Stimulated activated CD4-positive, alpha-beta T cell treated with anti-CD3 and anti-CD28 coated beads, Interleukin-15, amount 100 ng/mL, for 24 hours (primary cell): ENCODE measurements around the gene TCF12.

ENCODE experiments used
- DNase-seq: peaks from one replicate; pipeline ENCODE4 v3.0.0-alpha.2; 2020

TCF12 gene

GRCh38 chr15:57307527-57308169, 389.2 kb downstream of the TCF12 start:
- no peak for DNase-seq

DNA sequence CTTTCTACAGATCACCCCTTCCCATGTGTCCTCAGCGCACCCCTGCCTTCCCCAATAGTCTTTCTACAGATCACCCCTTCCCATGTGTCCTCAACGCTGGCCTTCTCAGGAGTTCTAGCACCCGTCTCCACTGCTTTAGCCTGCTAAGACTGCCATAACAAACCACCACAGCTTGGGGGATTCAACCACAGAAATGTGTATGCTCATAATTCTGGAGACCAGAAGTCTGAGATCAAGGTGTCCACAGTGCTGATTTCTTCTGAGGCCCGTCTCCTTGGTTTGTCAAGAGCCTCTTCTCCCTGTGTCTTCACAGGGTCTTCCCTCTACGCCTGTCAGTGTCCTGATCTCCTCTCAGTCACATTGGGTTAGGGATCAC, 389.7 kb downstream of the TCF12 start:
- DNase-seq = no peak

- no peak for DNase-seq
Observed at GRCh38 chr15:57309856-57310760, 391.7 kb downstream of the TCF12 start.

DNA sequence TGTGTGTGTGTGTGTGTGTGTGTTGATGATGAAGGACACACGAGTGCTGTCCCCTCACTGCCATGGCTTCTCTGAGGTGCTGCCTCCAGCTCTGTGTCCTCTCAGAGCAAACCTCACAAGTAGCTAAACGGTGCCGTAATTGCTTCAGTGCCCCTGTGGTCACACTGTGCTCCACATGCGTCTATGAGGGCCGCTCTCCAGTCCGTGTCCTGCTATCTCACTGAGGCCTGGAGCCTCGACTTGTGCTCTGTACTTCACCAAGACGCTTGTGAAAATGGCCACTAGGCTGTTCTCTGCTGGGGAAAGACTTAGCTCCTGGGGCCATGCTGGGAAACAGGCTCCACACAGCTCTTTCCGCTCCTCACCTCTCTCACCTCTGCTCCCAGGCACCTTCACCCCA, 392.4 kb downstream of the TCF12 start:
- no peak for DNase-seq

GRCh38 chr15:57312006-57312317, 393.5 kb downstream of the TCF12 start:
- DNase-seq = no peak

DNA sequence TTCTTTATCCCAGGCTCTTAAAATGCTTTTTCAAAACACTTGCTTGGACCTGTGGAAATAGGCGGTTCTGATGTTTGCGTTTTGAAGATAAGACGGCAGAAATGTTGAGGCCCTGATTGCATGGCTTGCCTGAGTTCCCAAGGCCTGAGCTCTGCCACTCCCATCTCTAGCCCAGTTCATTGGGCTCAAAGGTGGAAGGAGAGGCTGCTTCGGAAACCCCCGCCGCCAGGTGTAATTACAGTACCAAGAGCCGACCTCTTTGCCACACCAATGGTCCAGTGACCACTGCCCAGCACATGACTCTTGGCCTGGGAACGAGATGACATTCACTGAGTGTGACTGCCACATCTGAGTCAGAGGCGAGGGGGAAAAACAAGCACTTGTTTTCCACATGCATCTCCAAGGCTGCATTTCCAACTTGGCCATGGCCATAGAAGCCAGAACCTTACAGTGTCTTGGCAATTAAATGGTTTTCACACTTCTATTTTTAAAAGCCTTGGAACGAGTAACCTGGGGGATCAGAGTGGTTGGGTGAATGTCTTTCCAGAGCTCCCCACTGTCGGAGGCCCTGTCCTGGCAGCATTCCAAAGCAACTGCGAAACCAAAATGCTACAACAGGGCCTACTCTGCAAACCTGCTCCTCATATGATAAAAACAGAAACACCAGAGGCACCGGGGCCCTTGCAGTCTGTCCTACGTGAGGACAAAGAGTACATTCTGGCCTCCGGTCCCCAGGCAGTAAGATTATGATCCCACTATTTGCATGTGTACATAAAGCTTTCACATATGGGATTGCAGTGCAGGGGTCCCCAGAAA, 394.1 kb downstream of the TCF12 start:
- DNase-seq = no peak

GRCh38 chr15:57313134-57313483, 394.7 kb downstream of the TCF12 start:
- DNase-seq = no peak

DNA sequence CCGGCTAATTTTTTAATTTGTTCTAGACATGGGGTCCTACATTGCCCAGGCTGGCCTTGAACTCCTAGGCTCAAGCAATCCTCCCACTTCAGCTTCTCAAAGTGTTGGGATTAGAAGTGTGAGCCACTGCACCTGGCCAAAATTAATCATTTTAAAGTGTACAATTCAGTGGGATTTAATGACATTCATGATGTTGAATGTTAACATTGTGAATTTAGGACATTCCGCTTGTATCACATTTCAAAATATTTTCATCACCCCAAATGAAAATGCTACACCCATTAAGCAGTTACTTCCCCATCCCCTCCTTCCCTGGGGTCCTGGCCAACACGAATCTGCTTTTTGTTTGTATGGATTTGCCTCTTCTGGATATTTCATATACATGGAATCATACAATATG, 395.8 kb downstream of the TCF12 start:
- DNase-seq = no peak

DNA sequence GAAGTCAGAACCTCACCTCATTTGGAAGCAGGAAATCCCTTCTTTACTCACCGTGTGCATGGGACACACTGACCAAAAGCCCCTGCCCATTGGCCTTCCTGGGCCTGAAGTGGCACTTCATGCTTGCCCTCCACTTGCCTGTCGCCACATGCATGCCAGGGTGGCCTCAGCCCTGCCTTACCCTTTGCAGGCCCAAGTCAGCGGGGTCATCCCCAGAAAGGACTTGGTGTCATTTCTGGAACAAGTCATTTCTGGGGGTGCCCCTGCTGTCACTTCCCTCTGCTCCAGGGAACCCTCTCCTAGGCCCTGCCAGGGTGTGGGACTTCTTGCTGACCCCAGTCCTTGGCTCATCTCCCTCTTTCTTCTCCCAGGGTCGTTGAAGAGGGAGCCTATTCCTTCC, 398.0 kb downstream of the TCF12 start:
- no peak for DNase-seq

GRCh38 chr15:57319226-57319918, 400.9 kb downstream of the TCF12 start:
- DNase-seq = no peak

DNA sequence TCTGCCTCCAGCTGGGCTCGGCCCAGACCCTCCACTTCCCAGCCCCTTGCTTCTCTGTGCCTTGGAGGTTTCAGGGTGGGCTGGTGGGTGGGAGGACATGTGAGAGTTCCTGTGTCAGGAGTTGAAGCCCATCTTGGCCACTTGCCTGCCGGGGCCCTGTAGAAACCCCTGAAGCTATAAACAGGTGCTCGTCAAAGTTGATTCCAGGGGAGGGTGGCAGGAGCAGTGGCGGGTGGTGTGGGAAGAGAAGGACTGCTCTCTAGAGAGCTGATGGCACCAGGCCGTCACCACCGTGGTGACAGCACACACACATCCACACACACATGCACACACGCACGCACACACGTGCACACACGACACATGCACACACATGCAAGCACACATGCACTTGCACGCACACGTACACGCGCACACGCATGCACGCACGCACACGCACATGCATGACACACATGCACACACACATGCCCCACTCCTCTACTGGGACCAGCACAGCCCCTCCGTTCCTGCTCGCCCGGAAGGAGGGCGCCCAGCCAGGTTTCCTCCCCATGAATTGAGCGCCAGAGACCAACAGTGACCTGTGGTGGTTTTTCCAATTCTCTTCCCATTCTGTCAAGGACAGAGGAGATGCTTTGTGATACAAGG, 401.6 kb downstream of the TCF12 start:
- no peak for DNase-seq

DNA sequence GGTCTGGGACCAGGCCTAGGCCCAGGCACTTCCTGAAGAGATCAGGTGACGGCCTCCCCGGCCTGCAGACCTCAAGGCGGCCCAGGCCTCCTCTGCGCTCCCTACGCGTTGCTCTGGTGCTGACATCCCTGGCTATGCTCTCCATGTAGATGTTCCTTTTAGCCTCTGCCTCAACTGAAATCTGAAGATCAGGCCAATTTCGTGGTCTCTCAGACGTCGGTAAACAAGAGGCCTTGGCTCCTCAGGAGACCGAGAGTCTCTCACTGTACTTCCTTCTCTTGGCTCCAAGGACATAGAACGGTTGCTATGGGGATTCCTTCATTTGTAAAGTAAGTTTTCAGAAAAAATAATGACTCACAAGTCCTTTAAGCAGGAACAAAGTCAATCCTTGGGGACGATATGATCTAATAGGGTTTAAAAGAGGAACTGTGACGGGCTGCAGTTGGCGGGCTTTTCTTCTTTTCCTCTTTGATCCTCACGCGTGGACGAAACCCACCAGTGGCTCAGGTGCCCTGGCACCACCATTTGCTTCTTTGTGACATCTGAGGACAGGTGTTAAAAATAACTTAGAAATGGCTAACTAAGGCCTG, 402.3 kb downstream of the TCF12 start:
- no peak for DNase-seq

DNA sequence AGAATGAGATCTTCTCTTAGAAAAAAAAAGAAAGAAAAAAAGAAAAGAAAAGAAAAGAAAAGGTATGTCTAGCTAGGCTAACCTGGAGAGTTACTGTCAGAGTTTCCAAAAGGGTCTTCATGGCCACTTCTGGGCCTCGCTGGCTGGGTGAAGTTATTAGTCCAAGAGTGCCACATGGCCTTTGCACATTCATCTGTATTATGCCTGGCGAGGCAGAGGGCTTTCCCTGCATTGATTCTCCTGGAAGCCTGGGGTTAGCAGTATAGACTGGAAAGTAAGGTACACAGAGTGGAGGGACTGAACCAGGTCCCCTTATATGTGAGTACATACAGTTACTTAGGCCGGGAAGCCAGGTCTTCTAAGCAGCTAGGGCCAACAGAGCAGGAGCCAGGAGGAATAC, 403.0 kb downstream of the TCF12 start:
- DNase-seq = no peak

- DNase-seq = no peak
Observed at GRCh38 chr15:57321973-57322601, 403.6 kb downstream of the TCF12 start.

GRCh38 chr15:57322602-57323250, 404.3 kb downstream of the TCF12 start:
- DNase-seq = no peak

GRCh38 chr15:57323299-57323805, 404.9 kb downstream of the TCF12 start:
- DNase-seq = no peak

GRCh38 chr15:57323806-57324589, 405.6 kb downstream of the TCF12 start:
- peak; percentile 15 for DNase-seq

DNA sequence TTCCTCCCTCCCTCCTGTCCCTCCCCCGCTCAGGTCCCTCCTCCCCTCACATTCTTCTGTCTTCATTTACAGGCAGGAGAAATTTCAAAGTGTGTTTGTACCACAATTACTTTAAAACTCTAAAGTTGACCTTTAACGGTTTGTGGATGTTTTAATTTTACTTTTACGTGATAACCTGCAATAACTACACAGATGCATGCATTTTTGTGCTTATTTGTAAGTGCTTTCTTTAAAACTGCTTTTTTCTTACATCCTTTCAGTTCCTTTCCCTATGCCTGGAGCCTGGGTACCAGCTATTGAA, 406.1 kb downstream of the TCF12 start:
- no peak for DNase-seq

DNA sequence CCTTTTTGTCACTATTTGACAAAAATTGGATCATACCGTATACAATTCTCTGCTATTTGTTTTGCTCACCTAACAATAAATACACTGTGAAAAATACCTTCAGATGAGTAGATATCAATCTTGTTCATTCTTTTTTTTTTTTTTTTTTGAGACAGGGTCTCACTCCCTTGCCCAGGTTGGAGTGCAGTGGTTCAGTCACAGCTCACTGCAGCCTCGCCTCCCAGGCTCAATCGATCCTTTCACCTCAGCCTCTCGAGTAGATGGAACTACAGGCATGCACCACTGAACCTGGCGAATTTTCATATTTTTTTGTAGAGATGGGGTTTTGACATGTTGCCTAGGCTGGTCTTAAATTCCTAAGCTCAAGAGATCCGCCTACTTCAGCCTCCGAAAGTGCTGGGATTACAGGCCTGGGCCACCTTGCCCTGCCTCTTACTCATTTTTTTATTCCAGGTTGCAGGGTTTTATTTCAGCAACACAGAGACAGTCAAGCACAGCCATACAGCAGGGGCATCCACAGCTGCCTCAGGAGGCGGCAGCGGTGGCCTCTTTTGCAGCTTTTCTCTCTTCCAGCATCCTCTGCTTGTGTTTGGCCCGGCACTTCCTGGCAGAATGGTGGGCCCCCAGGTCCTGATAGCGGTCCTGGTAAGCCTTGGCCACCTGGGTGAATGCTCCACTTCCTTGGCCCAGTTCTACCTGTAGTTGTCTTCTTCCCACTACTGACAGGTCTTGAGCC, 406.7 kb downstream of the TCF12 start:
- no peak for DNase-seq

DNA sequence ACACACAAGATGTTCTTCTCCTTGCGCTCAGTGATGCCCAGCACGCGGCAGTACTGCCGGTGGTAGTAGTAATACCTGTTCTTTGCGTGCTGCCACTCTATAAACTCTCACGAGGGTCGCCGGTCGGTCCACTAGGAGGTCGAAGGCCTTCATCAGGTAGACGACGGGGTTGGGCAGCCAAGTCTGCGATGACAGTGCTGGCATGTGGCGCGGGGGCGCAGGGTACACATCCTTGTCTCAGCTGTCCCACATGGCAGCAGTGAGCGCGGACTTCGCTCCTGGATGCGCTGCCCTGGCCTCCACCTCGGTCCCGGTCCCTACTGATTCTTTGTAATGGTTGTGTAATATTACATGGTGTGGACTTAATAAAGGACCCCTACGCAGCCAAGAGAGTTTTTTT, 407.8 kb downstream of the TCF12 start:
- no peak for DNase-seq
